ENCODE measurements around the gene MCC.
A peak's percentile ranks its signal among the peaks of the same experiment; 100 is the strongest.

MCC gene

DNA sequence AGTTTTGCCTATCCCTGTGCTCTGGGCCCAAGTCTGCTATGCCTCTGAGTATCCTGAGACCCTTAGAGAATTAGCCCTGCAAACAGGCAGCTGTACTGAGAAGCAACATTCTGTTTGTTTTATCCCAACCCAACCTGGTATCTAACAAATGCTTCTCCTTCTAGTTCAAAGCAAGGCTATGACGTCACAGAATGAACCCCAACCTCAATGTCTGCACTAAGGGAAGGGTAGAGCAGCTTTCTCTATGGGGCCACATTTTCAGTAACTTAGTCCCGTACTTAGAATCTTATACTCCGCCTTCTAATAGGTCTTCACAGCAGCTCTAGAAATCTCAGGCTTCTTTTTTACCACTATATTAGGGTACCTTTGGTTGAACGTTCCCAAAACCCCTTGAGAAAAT lies 223.1 kb downstream of the MCC start:
- 97% methylated on average over 4 of the region's 4 CpGs for WGBS
- Histone ChIP-seq H2BK120ac (ENCODE audit: low read depth, low read length) (no peak overlapping the region), H3K9ac (ENCODE audit: low read length) (no peak overlapping the region)

DNA sequence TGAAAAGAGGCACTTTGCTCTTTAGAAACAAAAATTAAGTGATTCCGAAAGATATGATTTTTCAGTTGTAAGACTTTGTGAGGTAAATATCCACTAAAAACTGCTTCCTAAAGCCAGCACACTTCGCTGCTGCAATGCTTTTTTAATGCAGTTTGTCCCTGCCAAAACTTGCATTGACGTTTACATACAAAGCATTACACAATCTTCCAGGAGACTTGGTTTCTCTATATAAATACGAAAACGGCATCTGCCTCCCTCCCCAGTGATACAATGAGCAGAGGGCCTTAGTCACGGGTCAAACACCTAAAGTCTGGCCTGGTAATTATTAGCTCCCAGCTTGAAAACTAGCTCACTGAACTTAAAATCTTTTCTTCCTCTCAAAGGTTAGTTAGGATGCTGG lies 224.2 kb downstream of the MCC start:
- DNase-seq = peak; percentile 85
- no peak overlapping the region for H3K18ac ChIP-seq (ENCODE audit: low read depth in 1 of 2, low read length in 2 of 2)
- no peaks in the 10 kb centered on the region for H3K9me3 ChIP-seq (ENCODE audit: control insufficient read depth, low read length)
- H3K4ac ChIP-seq (ENCODE audit: low read depth in 1 of 2, low read length in 2 of 2) = no peak overlapping the region
- H3K4me3 ChIP-seq (ENCODE audit: insufficient read depth in 1 of 2, low read depth in 1 of 2, low read length in 2 of 2) = no peak overlapping the region
- H3K9ac ChIP-seq (ENCODE audit: low read length) = no peak overlapping the region
- no peak overlapping the region for H2BK12ac ChIP-seq (ENCODE audit: low read length in 2 of 2)
- peaks cover 18% of the 10 kb centered on the region for H3K79me1 ChIP-seq (replicated peaks; ENCODE audit: low read length, poor library complexity, severe bottlenecking)
- H4K91ac ChIP-seq (ENCODE audit: low read length) = no peak overlapping the region
- no peak overlapping the region for H4K8ac ChIP-seq (ENCODE audit: low read length)
- no peaks in the 10 kb centered on the region for H3K36me3 ChIP-seq (ENCODE audit: control insufficient read depth in 1 of 2, insufficient read depth in 2 of 2, low read depth in 1 of 2, low read length in 2 of 2)
- no peaks in the 10 kb centered on the region for H3K27me3 ChIP-seq (ENCODE audit: control insufficient read depth in 1 of 2, insufficient read depth in 1 of 2, low read length in 2 of 2)
- H2BK15ac ChIP-seq (ENCODE audit: low read depth, poor library complexity, severe bottlenecking) = no peak overlapping the region
- no peak overlapping the region for H2AK5ac ChIP-seq (ENCODE audit: low read length, severe bottlenecking)
- no peak overlapping the region for H3K14ac ChIP-seq (ENCODE audit: low read length in 2 of 2)
- no peak overlapping the region for H2BK5ac ChIP-seq (ENCODE audit: low read depth, low read length, poor library complexity, severe bottlenecking)
- H3K27ac ChIP-seq (ENCODE audit: low read length, poor library complexity, severe bottlenecking) = peak overlapping the region; percentile 83
- 36% methylated on average over 5 of the region's 6 CpGs for WGBS
- no peak overlapping the region for H2BK120ac ChIP-seq (ENCODE audit: low read depth, low read length)
- H3K4me2 ChIP-seq (ENCODE audit: low read length, poor library complexity, severe bottlenecking) = peak overlapping the region; percentile 19
- H2AFZ ChIP-seq (ENCODE audit: low read depth, low read length) = no peak overlapping the region
- H3K23ac ChIP-seq (ENCODE audit: low read length in 2 of 2) = no peak overlapping the region
- H3K4me1 ChIP-seq (ENCODE audit: control insufficient read depth, insufficient read depth, low read depth, low read length) = peaks cover 4% of the 10 kb centered on the region

More for the DNA sequence above, 223.1 kb downstream of the MCC start:
- Histone ChIP-seq H2BK5ac (ENCODE audit: low read depth, low read length, poor library complexity, severe bottlenecking) (no peak overlapping the region), H3K14ac (ENCODE audit: low read length in 2 of 2) (no peak overlapping the region), H2BK15ac (ENCODE audit: low read depth, poor library complexity, severe bottlenecking) (no peak overlapping the region), H3K4ac (ENCODE audit: low read depth in 1 of 2, low read length in 2 of 2) (no peak overlapping the region), H4K91ac (ENCODE audit: low read length) (no peak overlapping the region), H4K8ac (ENCODE audit: low read length) (no peak overlapping the region), H3K27me3 (ENCODE audit: control insufficient read depth in 1 of 2, insufficient read depth in 1 of 2, low read length in 2 of 2) (no peaks in the 10 kb centered on the region), H3K4me1 (ENCODE audit: control insufficient read depth, insufficient read depth, low read depth, low read length) (peaks cover 4% of the 10 kb centered on the region), H2AK5ac (ENCODE audit: low read length, severe bottlenecking) (peak overlapping the region; percentile 64), H3K79me1 (replicated peaks; ENCODE audit: low read length, poor library complexity, severe bottlenecking) (peaks cover 20% of the 10 kb centered on the region), H3K18ac (ENCODE audit: low read depth in 1 of 2, low read length in 2 of 2) (no peak overlapping the region), H3K9me3 (ENCODE audit: control insufficient read depth, low read length) (no peaks in the 10 kb centered on the region), H3K4me2 (ENCODE audit: low read length, poor library complexity, severe bottlenecking) (no peak overlapping the region), H2BK12ac (ENCODE audit: low read length in 2 of 2) (peak overlapping the region in 1 of 2 experiments; percentile 31), H3K4me3 (ENCODE audit: insufficient read depth in 1 of 2, low read depth in 1 of 2, low read length in 2 of 2) (no peak overlapping the region), H3K23ac (ENCODE audit: low read length in 2 of 2) (no peak overlapping the region), H3K36me3 (ENCODE audit: control insufficient read depth in 1 of 2, insufficient read depth in 2 of 2, low read depth in 1 of 2, low read length in 2 of 2) (no peaks in the 10 kb centered on the region), H3K27ac (ENCODE audit: low read length, poor library complexity, severe bottlenecking) (no peak overlapping the region), H2AFZ (ENCODE audit: low read depth, low read length) (no peak overlapping the region)
- DNase-seq = no peak

DNA sequence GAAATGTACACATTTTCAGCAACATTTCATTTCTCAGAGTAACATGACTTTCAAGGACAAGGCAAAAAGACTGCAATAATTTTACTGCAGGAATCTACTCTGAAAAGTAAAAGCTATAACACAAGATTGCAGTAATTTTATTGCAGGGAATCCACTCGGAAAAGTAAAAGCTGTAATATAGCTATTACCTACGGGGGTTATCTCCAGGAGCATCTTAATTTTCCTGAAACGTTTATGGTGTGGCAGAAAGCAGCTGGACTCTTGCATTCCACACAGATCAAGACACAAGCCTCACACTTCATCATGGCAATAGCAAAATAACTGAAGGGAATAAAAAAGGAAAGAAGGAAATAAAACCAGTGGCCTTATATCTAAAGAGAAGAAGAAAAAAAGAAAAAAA lies 224.7 kb downstream of the MCC start:
- no peak overlapping the region for H3K9ac ChIP-seq (ENCODE audit: low read length)
- peaks cover 14% of the 10 kb centered on the region for H3K79me1 ChIP-seq (replicated peaks; ENCODE audit: low read length, poor library complexity, severe bottlenecking)
- H2AFZ ChIP-seq (ENCODE audit: low read depth, low read length) = no peak overlapping the region
- no peak overlapping the region for H3K23ac ChIP-seq (ENCODE audit: low read length in 2 of 2)
- peak overlapping the region; percentile 83 for H3K27ac ChIP-seq (ENCODE audit: low read length, poor library complexity, severe bottlenecking)
- no peak for DNase-seq
- H3K18ac ChIP-seq (ENCODE audit: low read depth in 1 of 2, low read length in 2 of 2) = no peak overlapping the region
- no peaks in the 10 kb centered on the region for H3K27me3 ChIP-seq (ENCODE audit: control insufficient read depth in 1 of 2, insufficient read depth in 1 of 2, low read length in 2 of 2)
- peaks cover 3% of the 10 kb centered on the region for H3K4me1 ChIP-seq (ENCODE audit: control insufficient read depth, insufficient read depth, low read depth, low read length)
- no peak overlapping the region for H2BK5ac ChIP-seq (ENCODE audit: low read depth, low read length, poor library complexity, severe bottlenecking)
- no peak overlapping the region for H2BK15ac ChIP-seq (ENCODE audit: low read depth, poor library complexity, severe bottlenecking)
- no peak overlapping the region for H3K14ac ChIP-seq (ENCODE audit: low read length in 2 of 2)
- no peak overlapping the region for H4K8ac ChIP-seq (ENCODE audit: low read length)
- H4K91ac ChIP-seq (ENCODE audit: low read length) = no peak overlapping the region
- no peaks in the 10 kb centered on the region for H3K9me3 ChIP-seq (ENCODE audit: control insufficient read depth, low read length)
- WGBS = 23% methylated on average over 3 of the region's 3 CpGs
- no peak overlapping the region for H2BK120ac ChIP-seq (ENCODE audit: low read depth, low read length)
- H3K36me3 ChIP-seq (ENCODE audit: control insufficient read depth in 1 of 2, insufficient read depth in 2 of 2, low read depth in 1 of 2, low read length in 2 of 2) = no peaks in the 10 kb centered on the region
- H3K4ac ChIP-seq (ENCODE audit: low read depth in 1 of 2, low read length in 2 of 2) = no peak overlapping the region
- no peak overlapping the region for H2AK5ac ChIP-seq (ENCODE audit: low read length, severe bottlenecking)
- no peak overlapping the region for H2BK12ac ChIP-seq (ENCODE audit: low read length in 2 of 2)
- no peak overlapping the region for H3K4me2 ChIP-seq (ENCODE audit: low read length, poor library complexity, severe bottlenecking)
- no peak overlapping the region for H3K4me3 ChIP-seq (ENCODE audit: insufficient read depth in 1 of 2, low read depth in 1 of 2, low read length in 2 of 2)

DNA sequence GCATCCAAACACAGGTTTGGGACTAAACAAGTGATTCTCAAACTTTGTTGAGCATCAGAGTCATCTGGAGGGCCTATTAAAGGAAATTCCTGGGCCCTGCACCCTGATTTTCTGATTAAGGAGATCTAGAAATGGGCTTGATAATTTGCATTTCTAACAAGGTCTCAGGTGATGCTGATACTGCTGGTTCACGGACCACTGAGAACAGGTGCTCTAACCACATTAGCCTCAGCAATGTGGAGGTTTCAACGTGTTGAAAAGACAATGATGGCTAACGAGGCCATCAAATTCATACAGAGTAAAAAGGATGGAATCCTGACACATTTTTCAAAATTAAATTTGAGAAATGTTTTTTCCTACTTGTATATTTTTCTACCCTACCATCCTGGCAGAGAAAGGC lies 225.6 kb downstream of the MCC start:
- 100% methylated on average over 2 of the region's 3 CpGs for WGBS
- Histone ChIP-seq H3K27ac (ENCODE audit: low read length, poor library complexity, severe bottlenecking) (no peak overlapping the region), H2BK15ac (ENCODE audit: low read depth, poor library complexity, severe bottlenecking) (no peak overlapping the region), H3K36me3 (ENCODE audit: control insufficient read depth in 1 of 2, insufficient read depth in 2 of 2, low read depth in 1 of 2, low read length in 2 of 2) (no peaks in the 10 kb centered on the region), H4K8ac (ENCODE audit: low read length) (no peak overlapping the region), H3K4ac (ENCODE audit: low read depth in 1 of 2, low read length in 2 of 2) (no peak overlapping the region), H2AFZ (ENCODE audit: low read depth, low read length) (no peak overlapping the region), H3K4me2 (ENCODE audit: low read length, poor library complexity, severe bottlenecking) (no peak overlapping the region), H3K14ac (ENCODE audit: low read length in 2 of 2) (no peak overlapping the region), H2BK120ac (ENCODE audit: low read depth, low read length) (no peak overlapping the region), H3K9ac (ENCODE audit: low read length) (no peak overlapping the region), H2BK12ac (ENCODE audit: low read length in 2 of 2) (no peak overlapping the region), H2AK5ac (ENCODE audit: low read length, severe bottlenecking) (no peak overlapping the region), H2BK5ac (ENCODE audit: low read depth, low read length, poor library complexity, severe bottlenecking) (no peak overlapping the region), H3K9me3 (ENCODE audit: control insufficient read depth, low read length) (no peaks in the 10 kb centered on the region), H3K4me3 (ENCODE audit: insufficient read depth in 1 of 2, low read depth in 1 of 2, low read length in 2 of 2) (no peak overlapping the region), H3K4me1 (ENCODE audit: control insufficient read depth, insufficient read depth, low read depth, low read length) (peaks cover 3% of the 10 kb centered on the region), H3K79me1 (replicated peaks; ENCODE audit: low read length, poor library complexity, severe bottlenecking) (peaks cover 16% of the 10 kb centered on the region), H4K91ac (ENCODE audit: low read length) (no peak overlapping the region), H3K18ac (ENCODE audit: low read depth in 1 of 2, low read length in 2 of 2) (no peak overlapping the region), H3K27me3 (ENCODE audit: control insufficient read depth in 1 of 2, insufficient read depth in 1 of 2, low read length in 2 of 2) (no peaks in the 10 kb centered on the region), H3K23ac (ENCODE audit: low read length in 2 of 2) (no peak overlapping the region)
- no peak for DNase-seq
